ENCODE measurements around the gene REPIN1. TPM values are rescaled to one million over a fixed set of nuclear protein-coding genes. Genes with fewer than 3 reads are reported as not detected.

Gene REPIN1
- total RNA-seq, 1 donor, result 57.5 TPM

DNA sequence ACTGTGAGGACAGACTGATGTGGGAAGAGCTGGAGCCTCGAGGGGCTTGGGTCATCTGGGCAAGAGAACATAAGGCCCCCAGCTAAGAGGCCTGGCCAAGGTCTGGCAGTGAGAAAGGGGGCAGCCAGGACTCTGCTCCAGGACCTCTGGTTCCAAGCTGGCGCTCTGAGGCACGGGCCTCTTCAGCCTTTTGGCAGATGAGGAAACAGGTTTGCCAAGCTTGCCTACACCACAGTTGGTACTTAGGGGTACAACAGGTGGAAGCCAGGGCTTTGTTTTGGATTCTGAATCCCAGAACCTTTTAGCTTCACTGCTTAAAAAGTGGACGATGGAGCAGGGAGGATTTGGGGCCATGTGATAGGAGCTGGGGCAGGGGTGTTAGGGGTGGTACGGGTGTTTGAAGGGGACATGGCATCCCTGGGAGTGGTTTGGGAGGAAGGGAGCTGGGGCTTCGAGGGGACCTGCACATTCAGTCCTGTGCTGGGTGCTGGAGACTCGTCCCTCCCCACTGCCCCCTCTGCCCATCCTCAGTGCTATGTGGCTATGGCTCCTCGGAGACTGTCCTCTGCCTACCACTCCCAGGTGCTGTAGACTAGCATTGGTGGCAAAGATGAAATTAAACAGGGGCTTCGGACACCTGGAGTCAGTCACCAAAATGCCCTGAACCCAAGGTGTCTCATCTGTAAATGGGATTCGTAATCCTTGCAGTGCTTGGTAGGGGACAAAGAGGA lies 40.8 kb downstream of the REPIN1 start:
- TF ChIP-seq, protein P1, sequence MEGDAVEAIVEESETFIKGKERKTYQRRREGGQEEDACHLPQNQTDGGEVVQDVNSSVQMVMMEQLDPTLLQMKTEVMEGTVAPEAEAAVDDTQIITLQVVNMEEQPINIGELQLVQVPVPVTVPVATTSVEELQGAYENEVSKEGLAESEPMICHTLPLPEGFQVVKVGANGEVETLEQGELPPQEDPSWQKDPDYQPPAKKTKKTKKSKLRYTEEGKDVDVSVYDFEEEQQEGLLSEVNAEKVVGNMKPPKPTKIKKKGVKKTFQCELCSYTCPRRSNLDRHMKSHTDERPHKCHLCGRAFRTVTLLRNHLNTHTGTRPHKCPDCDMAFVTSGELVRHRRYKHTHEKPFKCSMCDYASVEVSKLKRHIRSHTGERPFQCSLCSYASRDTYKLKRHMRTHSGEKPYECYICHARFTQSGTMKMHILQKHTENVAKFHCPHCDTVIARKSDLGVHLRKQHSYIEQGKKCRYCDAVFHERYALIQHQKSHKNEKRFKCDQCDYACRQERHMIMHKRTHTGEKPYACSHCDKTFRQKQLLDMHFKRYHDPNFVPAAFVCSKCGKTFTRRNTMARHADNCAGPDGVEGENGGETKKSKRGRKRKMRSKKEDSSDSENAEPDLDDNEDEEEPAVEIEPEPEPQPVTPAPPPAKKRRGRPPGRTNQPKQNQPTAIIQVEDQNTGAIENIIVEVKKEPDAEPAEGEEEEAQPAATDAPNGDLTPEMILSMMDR (IDR thresholded peaks at IDR 0.05; ENCODE audit: extremely low read depth, low read depth, low read length), result no peak
- peaks cover 12% of the 10 kb centered on the region for H3K4me1 ChIP-seq (ENCODE audit: insufficient read depth, low read length)
- no peak overlapping the region for H3K27ac ChIP-seq (ENCODE audit: low read depth, low read length)
- H3K27me3 ChIP-seq (ENCODE audit: insufficient read depth, low read length), result no peaks in the 10 kb centered on the region
- DNase-seq (ENCODE audit: insufficient read length, low spot score, missing footprints), result peak; percentile 47
- no peaks in the 10 kb centered on the region for H3K79me2 ChIP-seq (ENCODE audit: insufficient read depth, low read length)
- no peaks in the 10 kb centered on the region for H4K20me1 ChIP-seq (ENCODE audit: insufficient read depth, low read length)
- no peak overlapping the region for H2AFZ ChIP-seq (ENCODE audit: low read length)
- no peaks in the 10 kb centered on the region for H3K9me3 ChIP-seq (ENCODE audit: low read depth, low read length)
- H3K36me3 ChIP-seq (ENCODE audit: insufficient read depth, low read length), result no peaks in the 10 kb centered on the region
- no peak overlapping the region for H3K4me2 ChIP-seq (ENCODE audit: insufficient read depth, low read length)
- H3K4me3 ChIP-seq (ENCODE audit: insufficient read depth, low read length), result no peak overlapping the region

GRCh38 chr7:150410131-150410530 lies 41.5 kb downstream of the REPIN1 start:
- no peak overlapping the region for H3K4me3 ChIP-seq (ENCODE audit: insufficient read depth, low read length)
- no peaks in the 10 kb centered on the region for H3K36me3 ChIP-seq (ENCODE audit: insufficient read depth, low read length)
- H3K79me2 ChIP-seq (ENCODE audit: insufficient read depth, low read length), result no peaks in the 10 kb centered on the region
- peaks cover 9% of the 10 kb centered on the region for H3K4me1 ChIP-seq (ENCODE audit: insufficient read depth, low read length)
- TF ChIP-seq, protein P1 (IDR thresholded peaks at IDR 0.05; ENCODE audit: extremely low read depth, low read depth, low read length), result no peak
- DNase-seq (ENCODE audit: insufficient read length, low spot score, missing footprints), result peak; percentile 79
- H2AFZ ChIP-seq (ENCODE audit: low read length), result no peak overlapping the region
- no peaks in the 10 kb centered on the region for H3K9me3 ChIP-seq (ENCODE audit: low read depth, low read length)
- no peaks in the 10 kb centered on the region for H4K20me1 ChIP-seq (ENCODE audit: insufficient read depth, low read length)
- H3K4me2 ChIP-seq (ENCODE audit: insufficient read depth, low read length), result no peak overlapping the region
- H3K27ac ChIP-seq (ENCODE audit: low read depth, low read length), result no peak overlapping the region
- no peaks in the 10 kb centered on the region for H3K27me3 ChIP-seq (ENCODE audit: insufficient read depth, low read length)

GRCh38 chr7:150410680-150411346 lies 42.2 kb downstream of the REPIN1 start:
- peak; percentile 92 for DNase-seq (ENCODE audit: insufficient read length, low spot score, missing footprints)
- Histone ChIP-seq H4K20me1 (ENCODE audit: insufficient read depth, low read length) (no peaks in the 10 kb centered on the region), H3K36me3 (ENCODE audit: insufficient read depth, low read length) (no peaks in the 10 kb centered on the region), H3K4me2 (ENCODE audit: insufficient read depth, low read length) (no peak overlapping the region), H3K79me2 (ENCODE audit: insufficient read depth, low read length) (no peaks in the 10 kb centered on the region), H3K27ac (ENCODE audit: low read depth, low read length) (no peak overlapping the region), H3K27me3 (ENCODE audit: insufficient read depth, low read length) (no peaks in the 10 kb centered on the region), H3K4me3 (ENCODE audit: insufficient read depth, low read length) (no peak overlapping the region), H2AFZ (ENCODE audit: low read length) (peak overlapping the region; percentile 22), H3K9me3 (ENCODE audit: low read depth, low read length) (no peaks in the 10 kb centered on the region), H3K4me1 (ENCODE audit: insufficient read depth, low read length) (peaks cover 7% of the 10 kb centered on the region)
- TF ChIP-seq, protein P1 (IDR thresholded peaks at IDR 0.05; ENCODE audit: extremely low read depth, low read depth, low read length), result no peak

GRCh38 chr7:150411606-150412005 lies 43.0 kb downstream of the REPIN1 start:
- no peak overlapping the region for H3K27ac ChIP-seq (ENCODE audit: low read depth, low read length)
- no peaks in the 10 kb centered on the region for H4K20me1 ChIP-seq (ENCODE audit: insufficient read depth, low read length)
- H3K79me2 ChIP-seq (ENCODE audit: insufficient read depth, low read length), result no peaks in the 10 kb centered on the region
- no peaks in the 10 kb centered on the region for H3K27me3 ChIP-seq (ENCODE audit: insufficient read depth, low read length)
- no peak overlapping the region for H2AFZ ChIP-seq (ENCODE audit: low read length)
- no peaks in the 10 kb centered on the region for H3K9me3 ChIP-seq (ENCODE audit: low read depth, low read length)
- peak; percentile 45 for DNase-seq (ENCODE audit: insufficient read length, low spot score, missing footprints)
- no peak overlapping the region for H3K4me3 ChIP-seq (ENCODE audit: insufficient read depth, low read length)
- TF ChIP-seq, protein P1 (IDR thresholded peaks at IDR 0.05; ENCODE audit: extremely low read depth, low read depth, low read length), result no peak
- H3K4me1 ChIP-seq (ENCODE audit: insufficient read depth, low read length), result no peaks in the 10 kb centered on the region
- H3K36me3 ChIP-seq (ENCODE audit: insufficient read depth, low read length), result no peaks in the 10 kb centered on the region
- no peak overlapping the region for H3K4me2 ChIP-seq (ENCODE audit: insufficient read depth, low read length)
